ENCODE results near the gene CENPP.

DNA sequence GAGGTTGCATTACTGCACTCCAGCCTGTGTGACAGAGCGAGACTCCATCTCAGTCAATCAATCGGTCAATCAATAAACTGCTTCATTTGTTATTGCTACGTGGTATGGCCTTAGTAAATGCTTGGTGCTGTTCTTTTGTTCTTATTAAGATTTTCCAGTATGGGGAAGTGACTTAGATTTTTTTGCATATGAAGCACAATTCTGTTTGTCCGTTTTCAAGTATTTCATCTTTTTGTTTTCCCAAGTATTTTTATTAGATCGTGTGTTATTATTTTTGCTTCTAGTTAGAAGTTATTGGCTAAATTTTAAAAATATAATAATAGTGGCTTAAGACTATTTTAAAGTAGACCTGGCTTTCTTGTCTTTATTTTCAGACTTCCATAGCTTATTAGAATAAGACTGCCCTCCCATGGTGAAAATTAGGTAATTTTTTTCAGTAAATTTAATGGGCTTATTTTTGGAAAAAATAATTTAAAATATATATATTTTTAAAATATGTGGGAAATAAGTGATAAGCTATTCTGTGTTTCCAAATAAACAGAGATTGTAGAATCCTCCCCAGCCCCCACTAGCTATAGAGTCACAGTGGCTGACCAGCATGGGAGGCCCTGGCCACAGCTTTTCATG, 113.3 kb downstream of the CENPP start:
- TF ChIP-seq FOXK2 (IDR thresholded peaks at IDR 0.05) (no peak), LEF1 (IDR thresholded peaks at IDR 0.05; ENCODE audit: borderline replicate concordance) (no peak), SP1 (IDR thresholded peaks at IDR 0.05) (no peak), FOXM1 (IDR thresholded peaks at IDR 0.05; ENCODE audit: borderline replicate concordance) (no peak), BHLHE40 (IDR thresholded peaks at IDR 0.05; ENCODE audit: borderline replicate concordance) (no peak), ZNF384 (IDR thresholded peaks at IDR 0.05) (no peak), SUZ12 (IDR thresholded peaks at IDR 0.05) (no peak), FOXA1 (IDR thresholded peaks at IDR 0.05) (no peak), HDGF (IDR thresholded peaks at IDR 0.05; ENCODE audit: borderline replicate concordance) (no peak), NFRKB (IDR thresholded peaks at IDR 0.05) (no peak), CTBP1 (IDR thresholded peaks at IDR 0.05; ENCODE audit: borderline replicate concordance) (no peak)
- TF ChIP-seq, protein P1, sequence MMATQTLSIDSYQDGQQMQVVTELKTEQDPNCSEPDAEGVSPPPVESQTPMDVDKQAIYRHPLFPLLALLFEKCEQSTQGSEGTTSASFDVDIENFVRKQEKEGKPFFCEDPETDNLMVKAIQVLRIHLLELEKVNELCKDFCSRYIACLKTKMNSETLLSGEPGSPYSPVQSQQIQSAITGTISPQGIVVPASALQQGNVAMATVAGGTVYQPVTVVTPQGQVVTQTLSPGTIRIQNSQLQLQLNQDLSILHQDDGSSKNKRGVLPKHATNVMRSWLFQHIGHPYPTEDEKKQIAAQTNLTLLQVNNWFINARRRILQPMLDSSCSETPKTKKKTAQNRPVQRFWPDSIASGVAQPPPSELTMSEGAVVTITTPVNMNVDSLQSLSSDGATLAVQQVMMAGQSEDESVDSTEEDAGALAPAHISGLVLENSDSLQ (IDR thresholded peaks at IDR 0.05): no peak
